ENCODE measurements around the gene INSIG2. TPM values are rescaled to one million over a fixed set of nuclear protein-coding genes. Genes with fewer than 3 reads are reported as not detected.

The INSIG2 gene
- total and polyA plus RNA-seq, 2 of the 4 experiments (the other 2 are of a cell fraction): 9.1 to 11.7 TPM

- Histone ChIP-seq H2BK15ac (ENCODE audit: low read depth, low read length) (no peak overlapping the region), H4K8ac (ENCODE audit: low read depth in 2 of 2, low read length in 2 of 2) (no peak overlapping the region), H3K36me3 (ENCODE audit: control insufficient read depth, insufficient read depth, low read length) (no peaks in the 10 kb centered on the region), H3K4me3 (ENCODE audit: insufficient read depth, low read depth, low read length) (no peak overlapping the region), H3K23ac (ENCODE audit: low read depth, low read length) (no peak overlapping the region), H3K9me3 (ENCODE audit: control insufficient read depth, insufficient read depth, low read length) (no peaks in the 10 kb centered on the region), H3K79me1 (ENCODE audit: low read depth in 1 of 2, low read length in 2 of 2) (no peaks in the 10 kb centered on the region), H3K4me1 (ENCODE audit: control insufficient read depth, insufficient read depth, low read length) (no peaks in the 10 kb centered on the region; the same call in 1 of the 2 replicates), H4K20me1 (ENCODE audit: insufficient read depth, low read length) (no peaks in the 10 kb centered on the region), H2BK5ac (ENCODE audit: low read depth, low read length, poor library complexity, severe bottlenecking) (no peak overlapping the region), H3K14ac (replicated peaks; ENCODE audit: low read depth, low read length) (no peak overlapping the region), H4K5ac (ENCODE audit: low read depth, low read length) (no peak overlapping the region), H3K4me2 (ENCODE audit: low read depth, low read length) (no peak overlapping the region), H3K4ac (ENCODE audit: low read depth, low read length) (no peak overlapping the region), H3K18ac (ENCODE audit: low read depth, low read length) (no peak overlapping the region), H3K27me3 (ENCODE audit: control insufficient read depth, insufficient read depth, low read length) (peaks cover 35% of the 10 kb centered on the region), H3K56ac (ENCODE audit: extremely low read depth, insufficient read depth, low read length) (no peak overlapping the region), H3K27ac (ENCODE audit: insufficient read depth, low read length) (no peak overlapping the region), H2AK5ac (ENCODE audit: low read depth, low read length) (no peak overlapping the region), H2AFZ (replicated peaks; ENCODE audit: low read length, poor library complexity) (no peak overlapping the region), H2AK9ac (replicated peaks; ENCODE audit: low read depth, low read length, poor library complexity) (no peak overlapping the region), H3K9me1 (ENCODE audit: insufficient read depth, low read length) (no peaks in the 10 kb centered on the region), H3K9ac (ENCODE audit: low read depth, low read length) (no peak overlapping the region), H2BK20ac (ENCODE audit: low read depth, low read length) (no peak overlapping the region), H2BK120ac (ENCODE audit: low read depth, low read length) (no peak overlapping the region), H4K91ac (ENCODE audit: insufficient read depth, low read depth, low read length) (no peak overlapping the region)
- in situ Hi-C loops (cut with MboI; ENCODE audit: low sequenced_read_pairs): no loop called here
- intact Hi-C loops (cut with micrococcal nuclease): no loop called here
- no CpG with 5 or more reads among the region's 9 CpGs for WGBS, 2 experiments (ENCODE audit: extremely low coverage in 2 of 2, insufficient read length in 1 of 2)
- dilution Hi-C loops (cut with HindIII; ENCODE audit: low sequenced_read_pairs, unreplicated experiment): no loop called here
- ATAC-seq (ENCODE audit: low read depth): peak; percentile 51
- ChIA-PET CTCF (interaction anchor here (2.1 kb wide), 1 partner anchor 12 kb away, joined by 4 read pairs; no protein-coding TSS in a partner anchor), POLR2A (ENCODE audit: unreplicated experiment) (no interaction called here)
- TF ChIP-seq CHD1 (IDR thresholded peaks at IDR 0.05; ENCODE audit: low read depth, low read length): no peak
- TF ChIP-seq CTCF (conservative IDR thresholded peaks at IDR 0.05; ENCODE audit: low read depth, low read length): no peak
- no peak for TF ChIP-seq FOS (IDR thresholded peaks at IDR 0.05; ENCODE audit: low read depth, low read length)
- TF ChIP-seq RAD21 (IDR thresholded peaks at IDR 0.05; ENCODE audit: low read length): no peak
- no peak for TF ChIP-seq CEBPB (IDR thresholded peaks at IDR 0.05; ENCODE audit: low read depth, low read length)
- TF ChIP-seq SMC3 (IDR thresholded peaks at IDR 0.05; ENCODE audit: low read depth, low read length): no peak
- TF ChIP-seq BHLHE40 (IDR thresholded peaks at IDR 0.05; ENCODE audit: low read depth, low read length): no peak
- no peak for TF ChIP-seq MAFK (IDR thresholded peaks at IDR 0.05; ENCODE audit: low read depth, low read length)
- no peak for TF ChIP-seq USF2 (IDR thresholded peaks at IDR 0.05; ENCODE audit: low read depth, low read length)
- TF ChIP-seq NFE2L2 (IDR thresholded peaks at IDR 0.05; ENCODE audit: low read depth, low read length): no peak
- no peak for TF ChIP-seq ELK1 (IDR thresholded peaks at IDR 0.05; ENCODE audit: borderline replicate concordance, low read depth, low read length)
- TF ChIP-seq MAZ (IDR thresholded peaks at IDR 0.05; ENCODE audit: borderline replicate concordance, low read depth, low read length): no peak
- no peak for TF ChIP-seq MXI1 (IDR thresholded peaks at IDR 0.05; ENCODE audit: borderline replicate concordance, low read depth, low read length)
- peak; percentile 7 for DNase-seq
- no TSS peak for BruUV-seq (replicated peaks)
These were observed 10.5 kb upstream of the INSIG2 start for GRCh38 chr2:118077636-118078247.
